NCI-H446 (cell line): ENCODE measurements around the gene CDKN2C.
"Not testable (repeated sequence)": the region's sequence is repeated elsewhere in the genome, so short reads cannot be mapped to it uniquely, and the experiment has no call there.

Source experiments
- DNase-seq, 2 experiments: peaks; one replicate each; lab custom pipeline; 2025; lab: John Stamatoyannopoulos, UW

Gene CDKN2C

DNA sequence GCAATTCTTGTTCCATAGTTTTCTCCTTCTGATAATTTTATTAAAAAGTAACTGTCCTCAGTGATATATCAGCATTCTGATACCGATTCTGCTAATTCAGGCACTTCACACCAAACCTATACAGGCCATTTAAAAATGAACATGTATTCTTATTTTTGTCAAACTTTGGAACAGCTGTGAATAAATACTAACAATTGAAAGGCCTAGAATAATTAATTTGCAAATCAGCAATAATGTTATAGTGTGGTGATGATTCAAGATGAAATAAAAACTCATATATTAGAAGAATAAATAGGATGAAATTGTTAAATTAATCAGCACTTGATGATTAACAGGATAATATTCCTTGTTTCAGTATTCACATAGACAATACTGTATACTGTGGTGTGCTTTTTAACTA is 9.9 kb downstream of the CDKN2C start:
- no peak for DNase-seq

DNA sequence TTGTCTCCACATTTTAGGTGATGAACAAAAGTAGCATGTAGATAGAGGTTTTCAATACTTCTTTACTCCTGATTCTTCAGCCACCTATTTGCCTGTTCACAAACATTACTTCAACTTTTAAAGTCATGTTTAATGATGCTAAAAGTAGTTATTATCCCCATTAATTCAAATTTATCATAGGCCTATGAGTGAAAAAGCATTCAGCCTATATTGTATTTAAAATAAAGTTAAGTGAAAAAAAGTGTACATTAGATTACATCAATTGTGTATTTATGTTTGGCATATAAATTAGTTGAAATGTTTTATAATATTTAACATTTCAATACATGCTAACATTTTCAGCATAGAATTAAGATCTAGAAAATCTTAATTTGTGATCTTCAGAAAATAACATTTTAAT is 10.5 kb downstream of the CDKN2C start:
- DNase-seq, result no peak

DNA sequence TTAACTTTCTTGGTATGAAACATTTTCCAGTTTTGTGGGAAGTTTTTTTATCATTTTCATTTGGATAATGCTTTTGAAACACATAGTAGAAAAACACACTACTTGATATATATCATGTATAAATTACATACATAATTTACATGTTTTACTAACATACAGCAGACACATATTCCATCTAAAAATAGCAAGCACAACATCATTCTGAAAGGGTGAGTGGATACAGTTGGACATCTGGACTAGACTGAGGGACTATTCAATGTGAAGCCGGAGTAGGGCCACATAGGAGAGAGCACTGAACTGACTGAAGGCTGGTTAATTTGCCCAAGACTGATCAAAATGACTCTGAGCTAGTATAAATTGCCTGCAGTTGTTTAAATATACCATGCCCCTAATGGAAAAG is 11.7 kb downstream of the CDKN2C start:
- peak; percentile 70 to 73 for DNase-seq

DNA sequence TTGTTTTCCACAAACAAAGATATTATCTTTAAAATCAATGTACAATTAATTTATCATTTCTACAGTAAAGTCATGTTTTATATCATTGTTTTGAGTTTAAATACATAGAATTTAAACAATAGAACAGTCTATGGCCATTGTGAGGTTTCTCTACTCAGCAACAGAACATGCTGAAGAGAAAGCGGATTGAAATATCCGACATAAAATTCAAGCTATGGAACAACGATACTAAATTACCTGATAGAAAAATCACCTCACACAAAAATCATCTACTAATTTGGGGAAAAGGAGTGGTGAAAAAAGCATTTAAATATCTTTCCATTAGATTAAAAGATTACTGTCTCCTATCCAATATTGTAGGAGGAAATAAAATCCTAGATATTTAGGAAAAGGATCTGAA is 12.6 kb downstream of the CDKN2C start:
- no peak for DNase-seq

DNA sequence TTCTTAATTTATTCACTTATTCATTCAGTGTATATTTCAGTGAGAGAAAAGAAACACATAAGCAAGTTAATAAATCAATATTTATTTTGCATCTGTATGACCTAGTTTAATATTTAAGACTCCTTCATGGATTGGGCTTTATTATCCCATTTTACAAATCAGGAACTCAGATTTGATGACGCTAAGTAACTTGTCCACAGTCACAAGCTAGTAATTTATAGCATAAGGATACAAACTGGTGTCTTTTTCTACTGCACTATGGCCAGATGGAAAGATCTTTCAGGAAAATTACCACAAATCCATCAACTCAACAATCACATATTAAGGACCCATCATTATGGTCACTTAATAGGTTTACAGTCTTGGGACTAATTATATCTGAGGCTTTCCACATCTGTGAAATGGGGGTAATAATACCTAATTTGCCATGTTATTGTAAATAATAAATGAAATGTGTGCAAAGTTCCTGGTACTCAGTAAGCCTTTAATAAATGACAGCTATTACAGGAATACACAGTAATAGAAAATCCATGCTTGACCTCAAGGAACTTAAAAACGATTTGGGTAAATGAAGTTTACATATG is 13.3 kb downstream of the CDKN2C start:
- DNase-seq, result peak in 1 of 2 experiments; percentile 28

DNA sequence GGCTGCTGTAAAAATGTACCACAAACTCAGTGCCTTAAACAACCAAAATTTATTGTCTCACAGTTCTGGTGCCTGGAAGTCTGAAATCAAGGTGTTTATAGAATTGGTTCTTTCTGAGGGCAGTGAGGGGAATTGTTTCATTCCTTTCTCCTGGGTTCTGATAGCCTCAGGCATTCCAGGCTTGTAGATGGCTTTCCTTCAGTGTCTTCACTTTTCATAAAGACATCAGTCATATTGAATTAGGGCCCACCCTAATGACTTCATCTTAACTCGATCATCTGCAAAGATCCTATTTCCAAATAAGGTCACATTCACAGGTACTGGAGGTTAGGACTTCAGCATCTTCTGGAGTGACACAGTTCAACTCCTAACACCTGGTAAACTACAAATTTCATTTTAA is 15.0 kb downstream of the CDKN2C start:
- DNase-seq, result peak in 1 of 2 experiments; percentile 56

DNA sequence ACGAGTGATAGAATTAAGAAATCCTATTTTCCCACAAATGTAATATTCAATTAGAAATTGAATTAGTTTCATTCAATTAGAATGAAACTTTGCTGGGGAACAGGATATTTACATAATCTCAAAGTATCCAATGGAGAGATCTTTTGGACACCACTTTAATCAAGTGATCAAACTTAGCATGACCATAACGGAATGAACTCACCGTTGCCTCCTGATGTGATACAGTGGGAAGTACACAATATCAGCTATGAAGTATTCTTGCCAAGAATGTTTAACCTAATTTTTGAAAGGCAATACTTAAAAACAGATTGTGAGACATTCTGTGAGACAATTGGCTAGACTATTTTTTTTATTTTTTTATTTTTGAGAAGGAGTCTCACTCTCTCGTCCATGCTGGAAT is 16.6 kb downstream of the CDKN2C start:
- DNase-seq, result peak in 1 of 2 experiments; percentile 32

DNA sequence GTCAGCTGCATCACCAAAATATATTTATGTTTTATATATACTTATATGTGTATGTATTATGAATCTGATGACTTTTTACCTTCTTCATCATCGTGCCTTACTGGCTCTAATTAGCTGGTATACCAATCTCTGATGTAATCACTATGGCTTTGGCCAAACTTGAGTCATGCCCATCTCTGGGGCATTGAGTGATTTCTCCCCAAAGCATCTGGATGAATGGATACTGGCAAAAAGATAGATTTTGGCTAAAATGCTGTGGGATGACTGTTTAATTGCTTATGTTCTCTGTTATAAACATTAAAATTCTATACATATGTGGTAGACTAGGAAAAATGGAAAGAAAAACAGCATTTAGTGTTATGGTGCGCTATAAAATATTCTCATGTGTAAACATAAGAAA is 19.6 kb downstream of the CDKN2C start:
- peak in 1 of 2 experiments; percentile 37 for DNase-seq

DNA sequence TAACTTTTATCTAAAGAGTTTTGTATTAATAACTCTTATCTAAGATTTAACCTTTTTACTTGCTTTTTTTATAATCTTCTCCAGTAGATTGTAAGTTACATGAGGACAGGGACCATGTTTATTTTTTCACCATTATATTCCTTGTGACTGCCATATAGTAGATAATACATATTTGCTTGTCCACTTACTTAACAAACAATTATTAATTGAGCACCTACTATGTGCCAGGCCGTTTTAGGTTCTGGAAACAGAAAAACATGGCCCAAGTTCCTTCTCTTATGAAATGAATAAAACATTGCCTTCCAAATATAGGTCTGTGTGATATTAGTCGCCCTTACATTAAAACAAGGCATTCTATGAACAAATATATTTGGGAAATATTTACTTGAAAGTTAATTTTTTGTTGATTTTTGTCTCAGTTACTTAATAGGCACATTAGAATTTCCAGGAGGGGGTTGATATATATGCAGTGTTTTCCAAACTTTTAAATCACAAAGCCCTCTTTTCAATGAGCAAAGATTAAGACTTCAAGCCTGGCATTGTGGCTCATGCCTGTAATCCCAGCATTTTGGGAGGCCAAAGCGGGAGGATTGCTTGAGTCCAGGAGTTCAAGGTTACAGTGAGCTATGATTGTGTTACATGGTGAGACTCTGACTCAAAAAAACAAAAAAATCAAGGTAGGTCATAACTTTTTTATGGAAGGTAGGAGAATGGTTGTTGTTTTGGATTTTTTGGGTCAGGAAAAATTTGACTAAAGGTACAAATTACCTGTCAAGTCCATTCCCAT is 22.7 kb downstream of the CDKN2C start:
- no peak for DNase-seq

DNA sequence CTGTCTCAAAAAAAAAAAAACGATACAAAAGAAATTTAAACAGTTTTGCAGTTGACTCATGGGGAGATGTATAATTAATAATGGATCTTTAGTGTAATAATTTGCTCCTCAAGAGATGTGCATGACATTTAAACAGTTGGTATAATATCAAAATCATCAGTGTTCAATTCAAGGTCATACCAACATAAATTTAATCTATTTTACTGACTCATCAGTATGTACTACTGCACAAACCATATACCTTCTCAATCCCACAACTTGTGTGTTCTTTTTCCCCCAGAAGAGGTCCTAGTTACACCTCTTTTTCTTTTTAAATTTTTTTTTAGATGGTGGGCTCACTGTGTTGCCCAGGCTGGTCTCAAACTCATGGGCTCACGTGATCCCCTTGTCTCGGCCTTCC is 23.6 kb downstream of the CDKN2C start:
- DNase-seq, result no peak

DNA sequence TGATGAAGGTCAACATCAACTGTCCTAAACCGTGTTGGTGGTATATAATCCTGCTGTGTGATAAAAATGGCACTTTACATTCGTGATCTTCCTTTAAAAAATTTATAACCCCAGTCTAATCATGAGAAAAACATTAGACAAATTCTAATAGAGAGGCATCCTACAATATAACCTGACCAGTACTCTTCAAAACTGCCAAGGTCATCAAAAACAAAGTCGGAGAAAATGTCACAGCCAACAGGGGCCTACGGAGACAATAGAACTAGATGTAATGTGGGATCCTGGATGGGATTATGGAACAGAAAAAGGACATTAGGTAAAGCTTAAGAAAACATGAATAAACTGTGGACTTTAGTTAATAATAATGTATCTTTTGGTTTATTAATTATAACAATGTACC is 25.0 kb downstream of the CDKN2C start:
- DNase-seq, result no peak

DNA sequence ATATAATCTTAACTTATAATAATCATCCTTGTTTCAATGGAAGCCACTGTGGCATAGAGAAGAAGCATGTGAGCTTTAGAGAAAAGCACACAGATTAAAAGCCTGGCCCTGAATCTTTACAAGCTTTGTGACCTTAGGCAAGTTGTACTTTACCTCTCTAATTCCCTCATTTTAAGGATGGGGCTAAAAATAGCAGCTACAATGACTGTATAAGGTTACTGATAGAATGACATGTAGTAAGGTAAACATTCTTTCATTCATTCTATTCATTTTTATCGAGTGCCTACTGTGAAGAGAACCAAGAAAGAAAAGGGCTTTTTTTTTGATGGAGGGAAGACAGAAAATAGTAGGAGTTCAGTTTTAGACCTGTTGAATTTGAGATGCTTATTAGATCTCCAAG is 25.6 kb downstream of the CDKN2C start:
- no peak for DNase-seq

DNA sequence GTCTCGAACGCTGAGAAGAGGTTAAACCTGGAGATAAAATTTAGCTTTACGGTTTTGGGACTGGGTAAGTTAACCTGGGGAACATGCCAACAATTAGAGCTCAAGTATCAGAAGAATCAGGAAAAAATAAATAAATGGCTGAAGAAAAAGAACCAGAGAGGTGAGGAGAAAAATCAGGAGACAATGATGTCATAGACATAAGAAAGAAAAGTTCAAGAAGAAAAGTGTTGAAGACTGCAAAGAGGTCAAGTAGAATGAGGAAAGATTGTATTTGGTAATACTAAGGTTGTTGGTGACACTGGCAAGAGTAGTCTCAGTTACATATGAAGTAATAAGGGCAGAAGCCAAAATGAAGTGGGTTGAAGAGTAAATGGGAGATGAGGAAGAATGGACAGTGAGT is 26.0 kb downstream of the CDKN2C start:
- DNase-seq, result no peak

DNA sequence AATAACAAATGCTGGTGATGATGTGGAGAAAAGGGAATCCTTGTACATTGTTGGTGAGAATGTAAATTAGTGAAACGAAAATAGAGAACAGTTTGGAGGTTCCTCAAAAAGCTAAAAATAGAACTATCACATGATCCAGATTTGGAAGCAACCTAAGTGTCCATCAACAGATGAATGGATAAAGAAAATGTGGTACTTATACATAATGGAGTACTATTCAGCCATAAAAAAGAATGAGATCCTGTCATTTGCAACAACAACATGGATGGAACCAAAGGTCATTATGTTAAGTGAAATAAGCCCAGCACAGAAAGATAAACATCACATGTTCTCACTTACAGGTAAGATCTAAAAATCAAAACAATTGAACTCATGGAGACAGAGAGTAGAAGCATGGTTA is 29.3 kb downstream of the CDKN2C start:
- DNase-seq, result not testable (repeated sequence)

DNA sequence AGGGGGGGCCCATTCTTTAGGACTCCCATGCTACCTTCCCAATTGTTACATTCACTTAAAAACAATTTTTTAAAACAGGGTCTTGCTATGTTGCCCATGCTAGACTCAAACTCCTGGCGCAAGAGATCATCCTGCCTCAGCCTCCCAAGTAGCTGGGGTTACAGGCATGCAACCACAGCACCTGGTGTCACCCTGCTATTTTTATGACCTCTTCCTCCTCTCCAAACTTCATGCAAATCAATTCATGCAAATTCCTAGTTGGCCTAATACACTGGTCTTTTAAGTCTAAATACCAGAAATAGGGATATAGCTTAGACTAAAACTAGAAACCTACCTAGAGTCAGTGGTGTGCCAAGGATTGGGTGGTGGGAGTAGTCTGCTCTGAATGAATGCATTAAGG is 30.1 kb downstream of the CDKN2C start:
- no peak for DNase-seq

DNA sequence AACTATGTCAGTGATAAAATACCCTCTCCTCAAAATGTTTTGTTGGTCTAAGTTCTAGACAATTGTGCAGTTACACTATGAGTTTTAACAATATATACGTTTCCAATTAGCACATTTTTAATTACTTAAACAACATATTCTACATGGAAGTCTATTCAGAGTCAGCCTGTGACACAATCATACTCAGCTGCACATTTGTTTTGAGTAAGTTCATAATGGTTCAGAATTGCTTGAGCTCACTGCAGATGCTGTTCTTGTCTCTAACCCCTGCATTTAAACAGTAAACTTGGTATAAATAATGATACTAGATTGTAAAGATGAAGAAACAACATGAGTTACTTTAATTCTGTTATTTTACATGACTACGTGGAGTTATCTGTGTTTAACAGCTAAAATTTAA is 30.6 kb downstream of the CDKN2C start:
- no peak for DNase-seq

DNA sequence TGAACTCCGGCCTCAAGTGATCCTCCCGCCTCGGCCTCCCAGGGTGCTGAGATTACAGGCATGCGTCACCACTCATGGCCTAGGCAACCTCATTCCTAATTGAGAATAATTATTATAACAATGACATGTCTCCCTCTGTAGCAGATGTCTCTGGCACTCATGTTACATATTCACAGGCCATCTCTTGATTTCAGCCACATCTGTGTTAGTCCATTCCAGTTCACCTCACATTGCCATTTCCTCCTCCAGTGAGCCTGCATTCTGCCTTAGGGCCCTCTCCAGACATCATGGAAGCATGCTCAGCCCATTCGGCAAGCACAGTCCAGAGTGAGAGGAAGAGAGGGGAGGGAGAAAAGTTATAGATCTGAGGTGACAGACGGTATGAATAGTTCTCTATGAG is 32.5 kb downstream of the CDKN2C start:
- DNase-seq, result no peak

DNA sequence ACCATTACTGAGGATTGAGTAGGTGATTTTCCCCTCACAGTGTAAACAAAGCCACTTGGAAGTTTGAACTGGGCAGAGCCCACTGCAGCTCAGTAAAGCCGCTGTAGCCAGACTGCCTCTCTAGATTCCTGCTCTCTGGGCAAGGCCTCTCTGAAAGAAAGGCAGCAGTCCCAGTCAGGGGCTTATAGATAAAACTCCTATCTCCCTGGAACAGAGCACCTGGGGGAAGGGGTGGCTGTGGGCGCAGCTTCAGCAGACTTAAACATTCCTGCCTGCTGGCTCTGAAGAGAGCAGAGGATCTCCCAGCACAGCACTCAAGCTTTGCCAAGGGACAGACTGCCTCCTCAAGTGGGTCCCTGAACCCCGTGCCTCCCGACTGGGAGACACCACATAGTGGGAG is 35.5 kb downstream of the CDKN2C start:
- not testable (repeated sequence) for DNase-seq

DNA sequence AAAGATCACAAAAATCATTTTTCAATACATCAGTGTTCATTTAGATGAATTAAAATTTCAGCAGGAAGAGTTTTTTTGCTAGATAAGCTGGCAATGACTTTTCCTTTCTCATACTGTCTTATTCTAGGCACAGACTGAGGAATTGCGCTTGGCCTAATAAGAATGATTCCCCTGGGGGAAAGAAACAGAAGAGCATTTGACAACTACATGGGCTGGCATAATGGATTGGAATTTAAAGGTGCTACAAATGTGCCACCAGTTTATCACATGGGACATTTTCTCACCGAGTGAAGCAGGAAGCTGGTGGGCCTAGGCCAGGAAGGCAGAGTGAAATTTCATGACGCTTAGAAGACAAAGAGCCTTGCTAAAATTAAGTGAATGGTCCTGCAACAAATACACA is 39.3 kb downstream of the CDKN2C start:
- no peak for DNase-seq

DNA sequence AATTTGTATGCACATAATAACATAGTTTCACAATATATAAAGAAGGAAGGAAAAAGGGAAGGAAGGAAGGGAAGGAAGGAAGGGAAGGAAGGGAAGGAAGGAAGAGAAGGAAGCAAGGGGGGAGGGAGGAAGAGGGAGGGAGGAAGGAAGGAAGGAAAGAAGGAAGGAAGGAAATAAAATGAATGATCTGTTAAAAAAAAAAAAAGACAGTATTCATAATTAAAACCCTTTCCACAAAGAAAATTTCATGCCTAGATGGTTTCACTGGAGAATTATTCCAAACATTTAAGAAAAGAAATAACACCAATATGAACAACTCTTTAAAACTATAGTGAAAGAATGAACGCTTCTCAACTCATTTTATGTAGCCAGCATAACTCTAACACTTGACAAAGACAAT is 44.8 kb downstream of the CDKN2C start:
- no peak for DNase-seq

DNA sequence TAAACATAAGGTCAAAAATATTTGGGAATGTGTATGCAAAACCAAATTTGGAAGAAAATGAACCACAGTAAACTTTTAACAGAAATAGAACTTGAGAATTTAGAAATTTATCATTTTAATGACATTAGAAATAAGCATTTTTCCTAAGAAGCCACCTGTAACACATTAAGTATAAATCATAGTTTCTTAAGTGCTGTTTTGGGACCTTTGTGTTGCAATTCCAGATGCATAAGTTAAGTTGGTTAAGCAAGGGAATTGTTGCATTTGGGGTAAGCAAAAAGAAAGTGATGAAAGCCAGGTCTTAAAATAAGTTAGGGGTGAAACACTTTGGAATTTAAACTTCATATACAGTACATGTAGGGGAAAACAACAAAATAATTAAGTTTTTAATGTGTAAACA is 49.8 kb downstream of the CDKN2C start:
- DNase-seq, result no peak
